ENCODE results near the gene SPCS1. TPM values are rescaled to one million over a fixed set of nuclear protein-coding genes. Genes with fewer than 3 reads are reported as not detected.

Gene SPCS1
- polyA plus RNA-seq, 1 donor (not counting 4 experiments of a cell fraction or from before 2014, with no cell fraction given): 140 TPM

DNA sequence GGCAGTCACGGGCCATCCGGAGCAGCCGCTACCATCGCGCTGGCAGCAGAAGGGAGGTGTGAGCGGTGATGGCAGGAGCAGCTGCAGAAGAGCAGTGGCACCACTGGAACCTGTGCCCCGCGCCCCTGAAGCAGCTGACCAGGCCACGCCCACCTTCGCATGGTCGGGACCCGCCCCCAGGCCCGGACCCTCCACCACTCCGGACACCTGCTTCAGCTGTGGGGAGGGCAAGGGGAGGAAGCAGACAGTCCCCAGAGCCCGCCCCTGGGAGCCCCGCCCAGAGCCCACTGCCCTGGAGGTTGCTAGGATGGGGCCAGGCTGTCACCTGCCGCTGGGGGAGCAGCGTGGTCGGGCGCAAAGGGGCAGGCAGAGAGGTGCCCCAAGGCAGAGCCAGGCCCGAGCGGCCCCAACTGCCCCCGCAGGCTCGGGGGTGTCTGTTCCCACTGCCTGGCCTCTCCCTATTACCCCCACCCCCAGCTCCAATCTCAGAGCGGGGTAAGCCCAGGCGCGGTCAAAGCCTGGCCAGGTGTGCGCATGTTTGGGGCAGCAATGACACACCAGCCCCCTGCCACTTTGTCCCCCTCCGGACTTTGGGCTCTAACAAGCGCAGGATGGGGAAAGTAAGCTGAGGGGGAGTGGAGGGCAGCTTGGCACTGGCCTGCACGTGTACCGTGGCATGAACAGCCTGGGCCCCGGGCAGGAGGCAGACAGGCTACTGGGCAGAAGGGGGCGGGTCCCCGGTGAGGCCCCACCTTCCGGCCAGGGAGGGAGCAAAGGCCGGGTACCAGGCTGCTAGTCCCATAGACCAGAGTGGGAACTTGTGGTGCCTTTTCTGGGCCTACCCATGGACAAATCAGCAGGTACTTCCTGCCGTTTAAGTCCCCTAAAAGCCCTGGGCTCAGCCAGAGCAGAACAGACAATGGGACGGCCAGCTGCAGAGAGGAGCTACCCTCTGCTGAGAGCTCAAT, 8.7 kb downstream of the SPCS1 start:
- no peak for TF ChIP-seq EZH2 (IDR thresholded peaks at IDR 0.05; ENCODE audit: low read length)
- TF ChIP-seq, protein P1, sequence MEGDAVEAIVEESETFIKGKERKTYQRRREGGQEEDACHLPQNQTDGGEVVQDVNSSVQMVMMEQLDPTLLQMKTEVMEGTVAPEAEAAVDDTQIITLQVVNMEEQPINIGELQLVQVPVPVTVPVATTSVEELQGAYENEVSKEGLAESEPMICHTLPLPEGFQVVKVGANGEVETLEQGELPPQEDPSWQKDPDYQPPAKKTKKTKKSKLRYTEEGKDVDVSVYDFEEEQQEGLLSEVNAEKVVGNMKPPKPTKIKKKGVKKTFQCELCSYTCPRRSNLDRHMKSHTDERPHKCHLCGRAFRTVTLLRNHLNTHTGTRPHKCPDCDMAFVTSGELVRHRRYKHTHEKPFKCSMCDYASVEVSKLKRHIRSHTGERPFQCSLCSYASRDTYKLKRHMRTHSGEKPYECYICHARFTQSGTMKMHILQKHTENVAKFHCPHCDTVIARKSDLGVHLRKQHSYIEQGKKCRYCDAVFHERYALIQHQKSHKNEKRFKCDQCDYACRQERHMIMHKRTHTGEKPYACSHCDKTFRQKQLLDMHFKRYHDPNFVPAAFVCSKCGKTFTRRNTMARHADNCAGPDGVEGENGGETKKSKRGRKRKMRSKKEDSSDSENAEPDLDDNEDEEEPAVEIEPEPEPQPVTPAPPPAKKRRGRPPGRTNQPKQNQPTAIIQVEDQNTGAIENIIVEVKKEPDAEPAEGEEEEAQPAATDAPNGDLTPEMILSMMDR (optimal IDR thresholded peaks at IDR 0.05 in 1 of 3, IDR thresholded peaks at IDR 0.05 in 1 of 3, conservative IDR thresholded peaks at IDR 0.05 in 1 of 3; ENCODE audit: extremely low read depth in 1 of 3, insufficient read depth in 2 of 3, low read length in 3 of 3): no peak
- dilution Hi-C loops (cut with MboI; ENCODE audit: extremely low pct_ligation_motif_present, low sequenced_read_pairs): no loop called here
- H3K4me2 ChIP-seq (ENCODE audit: control insufficient read depth, extremely low read depth, insufficient read depth, low read depth, low read length): no peak overlapping the region
- no peaks in the 10 kb centered on the region for H3K9me1 ChIP-seq (ENCODE audit: control insufficient read depth, extremely low read depth, insufficient read depth, low read length)
- H3K27me3 ChIP-seq (ENCODE audit: control insufficient read depth, extremely low read depth, insufficient read depth, low read length): no peaks in the 10 kb centered on the region
- H3K79me2 ChIP-seq (ENCODE audit: control insufficient read depth, insufficient read depth, low read length): no peaks in the 10 kb centered on the region
- H4K20me1 ChIP-seq (ENCODE audit: control insufficient read depth, extremely low read depth, insufficient read depth, low read length): no peaks in the 10 kb centered on the region
- DNase-seq (ENCODE audit: low read depth, low spot score): no peak
- no peak overlapping the region for H3K9ac ChIP-seq (ENCODE audit: control insufficient read depth, extremely low read depth, insufficient read depth, low read length)
- no peak overlapping the region for H3K4me3 ChIP-seq (ENCODE audit: control insufficient read depth in 2 of 3, extremely low read depth in 1 of 3, insufficient read depth in 2 of 3, low read depth in 1 of 3, low read length in 3 of 3)
- H2AFZ ChIP-seq (ENCODE audit: control insufficient read depth, low read length): no peak overlapping the region
- H3K4me1 ChIP-seq (ENCODE audit: control insufficient read depth, extremely low read depth, insufficient read depth, low read length): no peaks in the 10 kb centered on the region
- no peaks in the 10 kb centered on the region for H3K9me3 ChIP-seq (ENCODE audit: control insufficient read depth, low read depth, low read length)
- H3K36me3 ChIP-seq (ENCODE audit: control insufficient read depth in 2 of 2, extremely low read depth in 1 of 2, insufficient read depth in 2 of 2, low read length in 2 of 2): peaks cover 3 to 9% of the 10 kb centered on the region in 2 experiments
- FAIRE-seq: no peak
- no peak overlapping the region for H3K27ac ChIP-seq (ENCODE audit: control insufficient read depth, insufficient read depth, low read length)

DNA sequence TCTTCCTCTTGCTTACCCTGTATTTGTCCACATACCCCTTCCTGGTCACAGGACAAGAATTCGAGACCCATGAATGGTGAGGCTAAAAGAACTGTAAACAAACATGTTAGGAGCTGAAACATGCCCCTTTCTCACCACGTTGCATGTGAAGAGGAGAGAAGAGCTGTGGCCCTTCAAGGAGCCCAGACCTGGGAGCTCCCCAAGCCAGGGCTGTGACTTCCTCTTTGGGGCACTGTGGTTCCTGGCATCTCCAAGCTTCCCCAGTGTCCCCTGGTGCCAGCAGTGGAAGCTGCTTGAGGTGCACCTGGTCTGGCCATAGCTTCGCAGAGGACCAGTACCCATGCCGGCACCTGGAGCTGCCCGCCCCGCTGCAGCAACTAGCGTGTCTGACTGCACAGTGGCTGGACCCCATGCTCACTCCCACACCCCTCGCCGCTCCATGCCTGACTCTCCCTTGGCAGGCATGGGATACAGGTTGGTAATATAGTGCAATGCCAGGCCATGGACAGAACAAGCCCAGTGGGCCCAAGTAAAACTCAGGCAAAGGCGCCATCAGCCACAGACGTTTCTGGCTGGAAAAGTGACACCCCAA, 9.9 kb downstream of the SPCS1 start:
- dilution Hi-C loops (cut with MboI; ENCODE audit: extremely low pct_ligation_motif_present, low sequenced_read_pairs): no loop called here
- Histone ChIP-seq H3K27ac (ENCODE audit: control insufficient read depth, insufficient read depth, low read length) (no peak overlapping the region), H3K4me2 (ENCODE audit: control insufficient read depth, extremely low read depth, insufficient read depth, low read depth, low read length) (no peak overlapping the region), H3K79me2 (ENCODE audit: control insufficient read depth, insufficient read depth, low read length) (no peaks in the 10 kb centered on the region), H3K4me3 (ENCODE audit: control insufficient read depth in 2 of 3, extremely low read depth in 1 of 3, insufficient read depth in 2 of 3, low read depth in 1 of 3, low read length in 3 of 3) (no peak overlapping the region), H4K20me1 (ENCODE audit: control insufficient read depth, extremely low read depth, insufficient read depth, low read length) (no peaks in the 10 kb centered on the region), H3K4me1 (ENCODE audit: control insufficient read depth, extremely low read depth, insufficient read depth, low read length) (no peaks in the 10 kb centered on the region), H3K9me1 (ENCODE audit: control insufficient read depth, extremely low read depth, insufficient read depth, low read length) (no peaks in the 10 kb centered on the region), H3K27me3 (ENCODE audit: control insufficient read depth, extremely low read depth, insufficient read depth, low read length) (no peaks in the 10 kb centered on the region), H2AFZ (ENCODE audit: control insufficient read depth, low read length) (no peak overlapping the region), H3K36me3 (ENCODE audit: control insufficient read depth in 2 of 2, extremely low read depth in 1 of 2, insufficient read depth in 2 of 2, low read length in 2 of 2) (peaks cover 2 to 9% of the 10 kb centered on the region in 2 experiments), H3K9ac (ENCODE audit: control insufficient read depth, extremely low read depth, insufficient read depth, low read length) (no peak overlapping the region), H3K9me3 (ENCODE audit: control insufficient read depth, low read depth, low read length) (no peaks in the 10 kb centered on the region)
- TF ChIP-seq, protein P1 (optimal IDR thresholded peaks at IDR 0.05 in 1 of 3, IDR thresholded peaks at IDR 0.05 in 1 of 3, conservative IDR thresholded peaks at IDR 0.05 in 1 of 3; ENCODE audit: extremely low read depth in 1 of 3, insufficient read depth in 2 of 3, low read length in 3 of 3): no peak
- TF ChIP-seq EZH2 (IDR thresholded peaks at IDR 0.05; ENCODE audit: low read length): no peak
- FAIRE-seq: no peak
- DNase-seq (ENCODE audit: low read depth, low spot score): no peak

All from keratinocyte (primary cell).